ENCODE results near the gene IGSF21. TPM values are rescaled to one million over a fixed set of nuclear protein-coding genes. Genes with fewer than 3 reads are reported as not detected.

IGSF21 gene
- total and polyA plus RNA-seq, 2 experiments from 2014 or later = not detected

GRCh38 chr1:18149027-18149641 is 41.5 kb downstream of the IGSF21 start:
- no peaks in the 10 kb centered on the region for H3K27me3 ChIP-seq
- no peak overlapping the region for H3K4me2 ChIP-seq
- H3K79me2 ChIP-seq = no peaks in the 10 kb centered on the region
- no peak overlapping the region for H2AFZ ChIP-seq
- no peaks in the 10 kb centered on the region for H3K9me3 ChIP-seq (ENCODE audit: low read depth)
- no peak overlapping the region for H3K27ac ChIP-seq
- no peak overlapping the region for H3K4me3 ChIP-seq
- no peak for TF ChIP-seq CTCF (IDR thresholded peaks at IDR 0.05; ENCODE audit: poor library complexity)
- TF ChIP-seq EZH2 (IDR thresholded peaks at IDR 0.05; ENCODE audit: borderline replicate concordance) = no peak
- TF ChIP-seq EZH2phosphoT487 (IDR thresholded peaks at IDR 0.05; ENCODE audit: low read depth, severe bottlenecking, unreplicated experiment) = no peak
- H3K9me2 ChIP-seq (replicated peaks; ENCODE audit: insufficient read depth) = no peaks in the 10 kb centered on the region
- no peaks in the 10 kb centered on the region for H3K4me1 ChIP-seq (ENCODE audit: insufficient read depth)
- 72% methylated on average over 19 of the region's 19 CpGs for WGBS (ENCODE audit: low lambda C conversion rate, missing lambda C conversion rate)
- H3K36me3 ChIP-seq (replicated peaks; ENCODE audit: insufficient read depth, low read depth) = no peaks in the 10 kb centered on the region
- H4K20me1 ChIP-seq (ENCODE audit: insufficient read depth, poor library complexity, severe bottlenecking) = no peaks in the 10 kb centered on the region
- DNase-seq (ENCODE audit: low spot score) = no peak

- Histone ChIP-seq H3K36me3 (replicated peaks; ENCODE audit: insufficient read depth, low read depth) (no peaks in the 10 kb centered on the region), H3K79me2 (no peaks in the 10 kb centered on the region), H2AFZ (no peak overlapping the region), H3K27me3 (peaks cover 8% of the 10 kb centered on the region), H3K9me3 (ENCODE audit: low read depth) (no peaks in the 10 kb centered on the region), H3K27ac (no peak overlapping the region), H3K4me2 (no peak overlapping the region), H4K20me1 (ENCODE audit: insufficient read depth, poor library complexity, severe bottlenecking) (no peaks in the 10 kb centered on the region), H3K4me1 (ENCODE audit: insufficient read depth) (no peaks in the 10 kb centered on the region), H3K4me3 (no peak overlapping the region), H3K9me2 (replicated peaks; ENCODE audit: insufficient read depth) (no peaks in the 10 kb centered on the region)
- 74% methylated on average over 8 of the region's 8 CpGs for WGBS (ENCODE audit: low lambda C conversion rate, missing lambda C conversion rate)
- TF ChIP-seq EZH2phosphoT487 (IDR thresholded peaks at IDR 0.05; ENCODE audit: low read depth, severe bottlenecking, unreplicated experiment) (no peak), EZH2 (IDR thresholded peaks at IDR 0.05; ENCODE audit: borderline replicate concordance) (no peak), CTCF (IDR thresholded peaks at IDR 0.05; ENCODE audit: poor library complexity) (no peak)
- DNase-seq (ENCODE audit: low spot score) = no peak
Measured at GRCh38 chr1:18151436-18152122, 44.0 kb downstream of the IGSF21 start.

GRCh38 chr1:18154430-18155194 is 47.0 kb downstream of the IGSF21 start:
- no peak overlapping the region for H3K27ac ChIP-seq
- no peak overlapping the region for H2AFZ ChIP-seq
- no peak for TF ChIP-seq EZH2phosphoT487 (IDR thresholded peaks at IDR 0.05; ENCODE audit: low read depth, severe bottlenecking, unreplicated experiment)
- no peak for TF ChIP-seq CTCF (IDR thresholded peaks at IDR 0.05; ENCODE audit: poor library complexity)
- no peak for TF ChIP-seq EZH2 (IDR thresholded peaks at IDR 0.05; ENCODE audit: borderline replicate concordance)
- H3K4me1 ChIP-seq (ENCODE audit: insufficient read depth) = no peaks in the 10 kb centered on the region
- DNase-seq (ENCODE audit: low spot score) = no peak
- H3K4me2 ChIP-seq = no peak overlapping the region
- 68% methylated on average over 3 of the region's 3 CpGs for WGBS (ENCODE audit: low lambda C conversion rate, missing lambda C conversion rate)
- peaks cover 11% of the 10 kb centered on the region for H3K27me3 ChIP-seq
- no peaks in the 10 kb centered on the region for H3K9me3 ChIP-seq (ENCODE audit: low read depth)
- H3K79me2 ChIP-seq = no peaks in the 10 kb centered on the region
- no peaks in the 10 kb centered on the region for H3K9me2 ChIP-seq (replicated peaks; ENCODE audit: insufficient read depth)
- no peaks in the 10 kb centered on the region for H4K20me1 ChIP-seq (ENCODE audit: insufficient read depth, poor library complexity, severe bottlenecking)
- no peaks in the 10 kb centered on the region for H3K36me3 ChIP-seq (replicated peaks; ENCODE audit: insufficient read depth, low read depth)
- no peak overlapping the region for H3K4me3 ChIP-seq
